ENCODE measurements around the gene KIAA1958. TPM values are rescaled to one million over a fixed set of nuclear protein-coding genes. Genes with fewer than 3 reads are reported as not detected.

KIAA1958 gene
- total RNA-seq, 5 donors from 2014 or later (not counting 1 experiment from before 2014, with no cell fraction given) = 4.6 to 6.4 (median 6.2) TPM

DNA sequence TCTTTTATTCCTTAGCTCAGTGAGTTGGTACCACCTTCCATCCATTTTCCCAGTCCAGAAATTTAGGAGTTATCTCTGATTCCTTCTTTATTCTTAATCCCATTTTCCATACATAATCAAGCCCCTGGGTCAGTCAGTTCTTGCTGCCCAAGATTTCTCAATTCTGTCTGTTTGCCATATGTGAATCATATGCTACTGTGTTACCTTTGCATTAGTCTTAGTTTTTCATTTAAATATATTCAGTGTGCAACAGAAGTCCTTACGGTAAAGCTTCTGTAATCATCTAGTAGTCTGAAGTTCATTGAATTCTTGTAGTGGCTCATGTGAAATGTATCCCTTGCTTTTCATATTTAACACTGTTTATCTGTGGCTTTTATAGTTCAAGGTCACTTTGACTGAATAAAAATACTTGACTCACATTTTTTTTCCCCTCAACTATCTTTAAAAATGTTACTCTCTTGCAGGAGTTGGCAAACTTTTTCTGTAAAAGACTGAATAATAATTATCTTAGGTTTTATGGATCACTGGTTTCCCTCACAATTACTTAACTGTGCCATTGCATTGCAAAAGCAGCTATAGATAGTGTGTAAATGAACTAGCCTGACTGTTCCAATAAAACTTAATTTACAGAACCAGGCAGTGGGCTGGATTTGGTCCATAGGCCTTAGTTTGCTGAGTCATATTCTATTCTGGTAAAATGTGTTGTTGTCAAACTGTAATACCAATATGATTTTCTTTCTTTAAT lies 6.9 kb downstream of the KIAA1958 start:
- DNase-seq (no peak), ATAC-seq (replicated peaks in 1 of 4) (no peak)
- H3K4me3 ChIP-seq (ENCODE audit: control insufficient read depth in 1 of 2, extremely low read depth in 1 of 2, low read length in 1 of 2) = no peak overlapping the region
- no peak overlapping the region for H3K4me3 Mint-ChIP-seq
- no peaks in the 10 kb centered on the region for H3K4me1 ChIP-seq (ENCODE audit: control insufficient read depth in 1 of 2, extremely low read depth in 1 of 2, insufficient read depth in 2 of 2, low read length in 2 of 2)
- ChIA-PET POLR2A (no interaction called here), CTCF (no interaction called here)
- H3K4me1 Mint-ChIP-seq = peaks cover 5 to 25% (median 17%) of the 10 kb centered on the region in 3 donors
- no peak overlapping the region for H3K27ac ChIP-seq (ENCODE audit: low read length)
- no peaks in the 10 kb centered on the region for H3K27me3 ChIP-seq (replicated peaks in 1 of 2; ENCODE audit: control insufficient read depth in 2 of 2, extremely low read depth in 1 of 2, insufficient read depth in 2 of 2, low read length in 1 of 2)
- no CpG with 5 or more reads among the region's 1 CpG for WGBS (ENCODE audit: insufficient coverage)
- H3K27me3 Mint-ChIP-seq = no peaks in the 10 kb centered on the region
- peaks cover 4 to 23% (median 12%) of the 10 kb centered on the region in 3 donors for H3K9me3 Mint-ChIP-seq
- no peaks in the 10 kb centered on the region for H3K36me3 ChIP-seq (ENCODE audit: control insufficient read depth in 2 of 2, extremely low read depth in 1 of 2, insufficient read depth in 1 of 2, low read length in 1 of 2)
- H3K27ac Mint-ChIP-seq = no peak overlapping the region
- peaks cover 26% of the 10 kb centered on the region for H3K36me3 Mint-ChIP-seq
- peaks cover 5% of the 10 kb centered on the region for H3K9me3 ChIP-seq

DNA sequence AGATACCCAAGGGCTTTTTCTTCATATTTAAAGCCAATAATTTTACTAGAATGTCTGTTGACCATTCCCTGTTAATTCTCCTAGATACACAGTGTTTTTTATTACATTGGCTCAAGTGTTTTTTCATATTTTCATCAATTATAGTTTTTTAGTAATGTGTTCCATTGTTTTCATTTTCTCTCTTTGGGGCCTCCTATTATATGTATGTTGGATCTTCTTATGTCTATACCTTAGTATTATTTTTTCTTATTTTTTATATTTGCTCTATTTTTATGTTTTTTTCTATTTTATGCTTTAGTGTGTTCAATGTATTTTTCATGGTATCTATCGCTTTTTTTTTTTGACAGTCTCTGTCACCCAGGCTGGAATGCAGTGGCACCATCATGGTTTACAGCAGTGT lies 7.5 kb downstream of the KIAA1958 start:
- H3K4me3 ChIP-seq (ENCODE audit: control insufficient read depth in 1 of 2, extremely low read depth in 1 of 2, low read length in 1 of 2) = no peak overlapping the region
- Mint-ChIP-seq H3K27ac (no peak overlapping the region), H3K9me3 (peaks cover 4 to 23% (median 12%) of the 10 kb centered on the region in 3 donors), H3K4me3 (no peak overlapping the region), H3K27me3 (no peaks in the 10 kb centered on the region), H3K4me1 (peaks cover 4 to 22% (median 13%) of the 10 kb centered on the region in 3 donors), H3K36me3 (peaks cover 32% of the 10 kb centered on the region)
- no CpG with 5 or more reads among the region's 1 CpG for WGBS (ENCODE audit: insufficient coverage)
- H3K4me1 ChIP-seq (ENCODE audit: control insufficient read depth in 1 of 2, extremely low read depth in 1 of 2, insufficient read depth in 2 of 2, low read length in 2 of 2) = no peaks in the 10 kb centered on the region
- no peak for ATAC-seq (replicated peaks in 1 of 4)
- DNase-seq = no peak
- H3K27me3 ChIP-seq (replicated peaks in 1 of 2; ENCODE audit: control insufficient read depth in 2 of 2, extremely low read depth in 1 of 2, insufficient read depth in 2 of 2, low read length in 1 of 2) = no peaks in the 10 kb centered on the region
- ChIA-PET POLR2A (no interaction called here), CTCF (no interaction called here)
- no peak overlapping the region for H3K27ac ChIP-seq (ENCODE audit: low read length)
- H3K36me3 ChIP-seq (ENCODE audit: control insufficient read depth in 2 of 2, extremely low read depth in 1 of 2, insufficient read depth in 1 of 2, low read length in 1 of 2) = no peaks in the 10 kb centered on the region
- peaks cover 5% of the 10 kb centered on the region for H3K9me3 ChIP-seq

DNA sequence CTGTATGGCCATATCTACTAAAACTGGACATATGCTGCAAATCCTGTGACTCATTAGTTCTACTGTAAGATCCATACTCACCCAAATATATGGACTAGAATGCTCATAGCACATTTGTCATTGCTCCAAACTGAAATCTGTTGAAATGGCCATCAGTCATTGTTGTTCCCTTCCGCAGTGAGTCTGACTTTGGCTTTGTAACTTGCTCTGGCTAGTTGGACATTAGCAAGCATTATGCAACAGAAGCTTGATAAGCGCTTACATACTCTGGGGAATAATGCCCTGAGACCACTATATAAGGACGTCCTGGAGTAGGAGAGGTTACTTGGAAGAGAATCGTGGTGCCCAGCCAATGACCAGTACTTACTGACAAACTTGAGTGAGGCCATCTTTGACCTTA lies 9.0 kb downstream of the KIAA1958 start:
- DNase-seq (no peak), ATAC-seq (replicated peaks in 1 of 4) (no peak)
- no peak overlapping the region for H3K4me3 Mint-ChIP-seq
- H3K4me1 Mint-ChIP-seq = peaks cover 0 to 9% (median 2%) of the 10 kb centered on the region in 3 donors
- 92% methylated on average over 4 of the region's 4 CpGs for WGBS (ENCODE audit: insufficient coverage)
- no peak overlapping the region for H3K27ac Mint-ChIP-seq
- peaks cover 4 to 23% (median 12%) of the 10 kb centered on the region in 3 donors for H3K9me3 Mint-ChIP-seq
- ChIA-PET CTCF (interaction anchor here (0.5 to 0.7 kb wide), 2 partner anchors 8 to 52 kb away, joined by 3 to 5 read pairs; no protein-coding TSS in a partner anchor), POLR2A (no interaction called here)
- peaks cover 32% of the 10 kb centered on the region for H3K36me3 Mint-ChIP-seq
- Histone ChIP-seq H3K27ac (ENCODE audit: low read length) (no peak overlapping the region), H3K4me1 (ENCODE audit: control insufficient read depth in 1 of 2, extremely low read depth in 1 of 2, insufficient read depth in 2 of 2, low read length in 2 of 2) (no peaks in the 10 kb centered on the region), H3K36me3 (ENCODE audit: control insufficient read depth in 2 of 2, extremely low read depth in 1 of 2, insufficient read depth in 1 of 2, low read length in 1 of 2) (no peaks in the 10 kb centered on the region), H3K4me3 (ENCODE audit: control insufficient read depth in 1 of 2, extremely low read depth in 1 of 2, low read length in 1 of 2) (no peak overlapping the region), H3K9me3 (peaks cover 5% of the 10 kb centered on the region), H3K27me3 (replicated peaks in 1 of 2; ENCODE audit: control insufficient read depth in 2 of 2, extremely low read depth in 1 of 2, insufficient read depth in 2 of 2, low read length in 1 of 2) (no peaks in the 10 kb centered on the region)
- no peaks in the 10 kb centered on the region for H3K27me3 Mint-ChIP-seq

DNA sequence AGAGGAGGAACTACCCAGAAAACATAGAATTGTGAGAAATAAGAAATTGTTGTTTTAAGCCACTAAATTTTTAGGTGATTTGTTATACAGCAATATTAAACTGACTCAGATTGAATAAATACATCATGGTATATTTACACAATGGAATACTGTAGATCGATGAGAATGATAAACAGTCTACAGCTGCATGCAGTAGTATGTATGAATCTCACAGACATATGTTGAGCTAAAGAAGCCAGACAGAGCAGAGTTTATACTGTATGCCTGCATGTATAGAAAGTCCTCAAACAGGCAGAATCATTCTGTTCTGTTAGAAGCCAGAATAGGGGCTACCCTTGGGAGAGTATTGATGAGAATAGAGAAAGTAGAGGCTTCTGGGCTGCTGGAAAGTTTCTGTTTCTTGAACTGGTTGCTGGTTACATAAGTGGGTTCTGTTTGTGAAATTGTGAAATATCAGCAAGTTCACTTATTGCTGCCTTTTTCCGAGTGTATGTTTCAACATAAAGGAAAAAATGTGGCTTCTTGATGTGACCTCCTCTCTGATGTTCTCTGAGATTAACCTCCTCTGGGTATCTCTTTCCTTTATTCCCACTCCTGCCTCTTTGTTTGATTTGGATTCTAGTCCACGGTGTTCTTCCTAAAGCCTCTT lies 9.6 kb downstream of the KIAA1958 start:
- H3K4me1 ChIP-seq (ENCODE audit: control insufficient read depth in 1 of 2, extremely low read depth in 1 of 2, insufficient read depth in 2 of 2, low read length in 2 of 2) = no peaks in the 10 kb centered on the region
- H3K36me3 ChIP-seq (ENCODE audit: control insufficient read depth in 2 of 2, extremely low read depth in 1 of 2, insufficient read depth in 1 of 2, low read length in 1 of 2) = no peaks in the 10 kb centered on the region
- Mint-ChIP-seq H3K27ac (no peak overlapping the region), H3K4me3 (no peak overlapping the region), H3K9me3 (peaks cover 4 to 23% (median 12%) of the 10 kb centered on the region in 3 donors), H3K27me3 (no peaks in the 10 kb centered on the region), H3K36me3 (peaks cover 32% of the 10 kb centered on the region), H3K4me1 (peaks cover 0 to 8% (median 0%) of the 10 kb centered on the region in 3 donors)
- ATAC-seq (replicated peaks in 1 of 4) (no peak), DNase-seq (no peak)
- WGBS (ENCODE audit: insufficient coverage) = 40% methylated on average over 1 of the region's 3 CpGs
- no peak overlapping the region for H3K27ac ChIP-seq (ENCODE audit: low read length)
- POLR2A ChIA-PET = no interaction called here
- no peaks in the 10 kb centered on the region for H3K27me3 ChIP-seq (replicated peaks in 1 of 2; ENCODE audit: control insufficient read depth in 2 of 2, extremely low read depth in 1 of 2, insufficient read depth in 2 of 2, low read length in 1 of 2)
- peaks cover 5% of the 10 kb centered on the region for H3K9me3 ChIP-seq
- no peak overlapping the region for H3K4me3 ChIP-seq (ENCODE audit: control insufficient read depth in 1 of 2, extremely low read depth in 1 of 2, low read length in 1 of 2)
- CTCF ChIA-PET = interaction anchor here (0.5 to 0.7 kb wide), 2 partner anchors 8 to 52 kb away, joined by 3 to 5 read pairs; no protein-coding TSS in a partner anchor

DNA sequence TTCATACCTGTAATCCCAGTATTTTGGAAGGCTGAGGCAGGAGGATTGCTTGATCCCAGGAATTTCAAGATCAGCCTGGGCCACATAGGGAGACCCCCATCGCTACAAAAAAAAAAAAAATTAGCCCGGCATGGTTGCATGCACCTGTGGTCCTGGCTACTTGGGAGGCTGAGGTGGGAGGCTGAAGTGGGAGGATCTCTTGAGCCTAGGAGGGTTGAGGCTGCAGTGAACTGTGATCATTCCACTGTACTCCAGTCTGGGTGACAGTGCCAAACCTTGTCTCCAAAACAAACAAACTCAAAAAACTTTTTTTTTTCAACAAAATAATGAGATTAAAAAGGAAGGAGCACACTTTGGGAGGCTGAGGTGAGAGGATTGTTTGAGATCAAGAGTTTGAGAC lies 14.2 kb downstream of the KIAA1958 start:
- no peaks in the 10 kb centered on the region for H3K27me3 Mint-ChIP-seq
- DNase-seq (no peak), ATAC-seq (replicated peaks in 1 of 4) (no peak)
- no peaks in the 10 kb centered on the region for H3K9me3 Mint-ChIP-seq
- CTCF ChIA-PET = no interaction called here
- Histone ChIP-seq H3K4me3 (ENCODE audit: control insufficient read depth in 1 of 2, extremely low read depth in 1 of 2, low read length in 1 of 2) (no peak overlapping the region), H3K27me3 (replicated peaks in 1 of 2; ENCODE audit: control insufficient read depth in 2 of 2, extremely low read depth in 1 of 2, insufficient read depth in 2 of 2, low read length in 1 of 2) (peaks cover 0 to 2% of the 10 kb centered on the region in 2 experiments), H3K27ac (ENCODE audit: low read length) (no peak overlapping the region), H3K9me3 (no peaks in the 10 kb centered on the region), H3K4me1 (ENCODE audit: control insufficient read depth in 1 of 2, extremely low read depth in 1 of 2, insufficient read depth in 2 of 2, low read length in 2 of 2) (no peaks in the 10 kb centered on the region), H3K36me3 (ENCODE audit: control insufficient read depth in 2 of 2, extremely low read depth in 1 of 2, insufficient read depth in 1 of 2, low read length in 1 of 2) (no peaks in the 10 kb centered on the region)
- peaks cover 0 to 13% (median 7%) of the 10 kb centered on the region in 3 donors for H3K4me1 Mint-ChIP-seq
- POLR2A ChIA-PET = no interaction called here
- WGBS (ENCODE audit: insufficient coverage) = no CpG with 5 or more reads among the region's 2 CpGs
- H3K4me3 Mint-ChIP-seq = no peak overlapping the region
- peaks cover 7% of the 10 kb centered on the region for H3K36me3 Mint-ChIP-seq
- no peak overlapping the region for H3K27ac Mint-ChIP-seq

DNA sequence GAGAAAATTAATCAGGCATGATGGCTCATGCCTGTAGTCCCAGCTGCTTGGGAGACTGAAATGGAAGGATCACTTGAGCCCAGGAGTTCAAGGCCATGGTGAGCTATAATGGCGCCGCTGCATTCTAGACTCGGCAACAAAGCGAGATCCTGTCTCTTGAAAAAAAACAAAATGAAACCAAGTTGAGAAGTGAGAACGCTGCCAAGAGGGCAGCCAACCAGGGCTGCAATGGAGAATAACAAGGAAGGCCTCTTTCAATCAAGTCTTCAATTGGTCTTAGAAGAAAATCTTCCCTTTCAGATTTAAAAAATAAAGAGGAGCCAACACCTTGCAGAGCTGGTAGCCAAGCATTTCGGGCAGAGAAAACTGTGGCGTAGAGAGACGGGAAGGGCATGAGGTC lies 14.7 kb downstream of the KIAA1958 start:
- peaks cover 6% of the 10 kb centered on the region for H3K36me3 Mint-ChIP-seq
- no peak overlapping the region for H3K27ac Mint-ChIP-seq
- H3K4me3 Mint-ChIP-seq = no peak overlapping the region
- H3K27me3 Mint-ChIP-seq = no peaks in the 10 kb centered on the region
- WGBS (ENCODE audit: insufficient coverage) = 98% methylated on average over 4 of the region's 8 CpGs
- Histone ChIP-seq H3K4me1 (ENCODE audit: control insufficient read depth in 1 of 2, extremely low read depth in 1 of 2, insufficient read depth in 2 of 2, low read length in 2 of 2) (no peaks in the 10 kb centered on the region), H3K4me3 (ENCODE audit: control insufficient read depth in 1 of 2, extremely low read depth in 1 of 2, low read length in 1 of 2) (no peak overlapping the region), H3K27ac (ENCODE audit: low read length) (no peak overlapping the region), H3K9me3 (no peaks in the 10 kb centered on the region), H3K27me3 (replicated peaks in 1 of 2; ENCODE audit: control insufficient read depth in 2 of 2, extremely low read depth in 1 of 2, insufficient read depth in 2 of 2, low read length in 1 of 2) (peaks cover 0 to 2% of the 10 kb centered on the region in 2 experiments), H3K36me3 (ENCODE audit: control insufficient read depth in 2 of 2, extremely low read depth in 1 of 2, insufficient read depth in 1 of 2, low read length in 1 of 2) (no peaks in the 10 kb centered on the region)
- H3K9me3 Mint-ChIP-seq = no peaks in the 10 kb centered on the region
- POLR2A ChIA-PET = no interaction called here
- ATAC-seq (replicated peaks in 1 of 4) (no peak), DNase-seq (no peak)
- peaks cover 0 to 13% (median 7%) of the 10 kb centered on the region in 3 donors for H3K4me1 Mint-ChIP-seq
- CTCF ChIA-PET = no interaction called here
